Esophagus muscularis mucosa (tissue), 3 donors: ENCODE data around the gene LDAF1.

Source experiments
- POLR2AphosphoS5 ChIP-seq, 2 donors: sonication (generic); formaldehyde crosslinking; IDR thresholded peaks; one replicate each; pipeline ENCODE4 v1.6.1; 2017; ENCODE audit warnings: antibody characterized with exemption in 2 of 2
- TF ChIP-seq, protein P1 (sequence below), 3 experiments: fragments of 200-600 bp in 2 of 3; fragments of 450-650 bp in 1 of 3; sonication (generic) in 2 of 3; IDR thresholded peaks; one replicate each; pipeline ENCODE4 v1.5.1; 2017 to 2019; ENCODE audit warnings: antibody characterized with exemption in 3 of 3, mild to moderate bottlenecking in 2 of 3, moderate library complexity in 1 of 3

DNA sequence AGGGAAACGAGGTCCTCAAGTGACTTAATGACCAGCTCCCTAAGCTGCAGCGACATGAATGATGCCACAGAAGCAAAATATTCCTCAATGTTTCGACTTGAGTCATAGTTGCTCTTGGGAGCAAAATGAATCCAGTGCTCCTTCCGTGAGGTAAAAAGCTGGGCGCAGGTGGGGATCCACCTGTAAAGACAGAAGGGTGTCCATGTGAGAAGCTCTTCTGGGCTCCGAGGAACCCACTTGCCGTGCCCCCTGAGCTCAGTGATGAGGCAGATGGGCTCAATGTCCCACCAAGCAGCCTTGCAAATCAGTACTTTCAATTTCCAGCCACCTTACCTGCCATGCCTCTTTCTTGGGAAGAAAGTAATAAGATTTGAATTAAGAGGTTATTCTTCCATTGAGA, 33.3 kb upstream of the LDAF1 start:
- TF ChIP-seq, protein P1, sequence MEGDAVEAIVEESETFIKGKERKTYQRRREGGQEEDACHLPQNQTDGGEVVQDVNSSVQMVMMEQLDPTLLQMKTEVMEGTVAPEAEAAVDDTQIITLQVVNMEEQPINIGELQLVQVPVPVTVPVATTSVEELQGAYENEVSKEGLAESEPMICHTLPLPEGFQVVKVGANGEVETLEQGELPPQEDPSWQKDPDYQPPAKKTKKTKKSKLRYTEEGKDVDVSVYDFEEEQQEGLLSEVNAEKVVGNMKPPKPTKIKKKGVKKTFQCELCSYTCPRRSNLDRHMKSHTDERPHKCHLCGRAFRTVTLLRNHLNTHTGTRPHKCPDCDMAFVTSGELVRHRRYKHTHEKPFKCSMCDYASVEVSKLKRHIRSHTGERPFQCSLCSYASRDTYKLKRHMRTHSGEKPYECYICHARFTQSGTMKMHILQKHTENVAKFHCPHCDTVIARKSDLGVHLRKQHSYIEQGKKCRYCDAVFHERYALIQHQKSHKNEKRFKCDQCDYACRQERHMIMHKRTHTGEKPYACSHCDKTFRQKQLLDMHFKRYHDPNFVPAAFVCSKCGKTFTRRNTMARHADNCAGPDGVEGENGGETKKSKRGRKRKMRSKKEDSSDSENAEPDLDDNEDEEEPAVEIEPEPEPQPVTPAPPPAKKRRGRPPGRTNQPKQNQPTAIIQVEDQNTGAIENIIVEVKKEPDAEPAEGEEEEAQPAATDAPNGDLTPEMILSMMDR (IDR thresholded peaks at IDR 0.05) = no peak
- TF ChIP-seq POLR2AphosphoS5 (IDR thresholded peaks at IDR 0.05) = no peak
